Measurements from ENCODE around the gene MAGEC3.

- TF ChIP-seq POLR2A (IDR thresholded peaks at IDR 0.05) = no peak
- TF ChIP-seq POLR2AphosphoS5 (IDR thresholded peaks at IDR 0.05) = no peak
- no peak for TF ChIP-seq CTCF (IDR thresholded peaks at IDR 0.05)
These were observed 107.3 kb downstream of the MAGEC3 start for GRCh38 chrX:141945426-141945825.
